Embryonic facial prominence (tissue), 1 donor: ENCODE measurements around the gene RIMBP2.

ENCODE experiments used
- DNase-seq: peaks from one replicate; pipeline ENCODE4 v3.0.0-alpha.2; 2016; ENCODE audit errors: extremely low spot score

The RIMBP2 gene

GRCh38 chr12:130569521-130569920 lies 146.6 kb downstream of the RIMBP2 start:
- no peak for DNase-seq

- no peak for DNase-seq
Observed at GRCh38 chr12:130568501-130568900, 147.6 kb downstream of the RIMBP2 start.

DNA sequence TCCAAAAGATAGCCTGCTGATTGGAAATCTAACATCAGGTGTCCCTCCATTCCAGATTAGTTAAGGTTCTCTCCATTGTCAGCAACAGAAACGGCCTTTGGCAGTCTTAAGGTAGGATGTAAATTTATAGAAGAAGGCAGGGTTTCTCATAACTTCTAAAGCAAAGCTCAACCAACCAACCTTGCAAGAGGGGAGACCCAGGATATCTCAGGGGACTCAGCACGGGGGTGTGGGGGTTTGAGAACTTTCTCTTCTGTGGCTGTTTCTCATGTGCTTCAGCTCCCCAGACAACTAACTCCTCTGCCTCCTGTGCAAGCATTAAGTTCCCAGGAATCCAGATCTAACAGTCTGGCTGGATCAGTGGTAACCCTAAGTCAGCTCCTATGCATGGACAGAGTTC lies 148.1 kb downstream of the RIMBP2 start:
- DNase-seq: no peak

DNA sequence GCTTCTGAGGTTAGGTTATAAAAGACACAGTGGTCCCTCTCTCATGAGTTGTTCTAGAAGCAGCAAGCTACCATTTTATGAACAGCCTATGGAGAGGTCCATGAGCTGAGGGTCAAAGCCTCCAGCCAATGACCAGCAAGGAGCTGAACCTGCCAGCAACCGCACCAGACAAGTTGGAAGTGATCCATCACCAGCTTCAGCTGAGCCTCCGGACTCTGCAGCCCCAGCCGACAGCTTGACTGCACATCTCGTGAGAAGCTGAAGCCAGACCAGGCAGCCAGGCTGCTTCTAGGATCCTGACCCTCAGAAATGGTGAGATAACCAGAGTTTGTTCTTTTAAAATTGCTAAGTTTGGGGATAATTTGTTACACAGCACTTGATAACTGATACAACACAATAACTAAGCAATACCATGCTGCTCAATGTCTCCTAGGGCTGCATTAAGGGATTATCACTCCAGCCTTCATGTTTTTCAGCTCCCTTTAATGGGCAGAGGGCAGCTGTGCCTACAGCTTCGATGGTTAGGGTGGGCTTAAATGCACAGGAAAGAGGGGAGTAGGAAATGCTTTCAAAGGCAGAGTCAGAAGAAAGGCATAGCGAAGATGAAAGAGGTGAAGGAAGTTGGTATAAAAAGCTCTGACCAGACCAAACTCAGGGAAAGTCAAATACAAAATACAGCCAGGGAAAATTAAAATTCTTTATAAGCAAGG lies 149.5 kb downstream of the RIMBP2 start:
- DNase-seq: no peak

DNA sequence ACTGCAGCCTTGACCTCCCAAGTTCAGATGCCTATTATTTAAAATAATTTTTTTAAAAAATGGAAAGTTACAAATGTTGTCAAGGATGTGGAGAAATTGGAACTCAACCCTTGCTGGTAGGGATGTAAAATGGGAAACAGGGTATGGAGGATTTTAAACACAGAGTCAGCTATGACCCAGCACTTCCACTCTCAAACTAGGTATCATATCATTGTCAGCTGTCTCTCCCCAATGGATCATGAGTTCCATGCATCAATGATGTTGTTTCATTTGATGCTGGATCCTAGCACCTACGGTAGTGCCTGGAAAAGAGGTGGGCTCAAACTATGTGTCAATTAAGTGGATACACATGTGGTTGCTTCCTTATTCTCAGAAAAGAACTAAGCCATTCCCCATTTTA lies 150.9 kb downstream of the RIMBP2 start:
- no peak for DNase-seq

DNA sequence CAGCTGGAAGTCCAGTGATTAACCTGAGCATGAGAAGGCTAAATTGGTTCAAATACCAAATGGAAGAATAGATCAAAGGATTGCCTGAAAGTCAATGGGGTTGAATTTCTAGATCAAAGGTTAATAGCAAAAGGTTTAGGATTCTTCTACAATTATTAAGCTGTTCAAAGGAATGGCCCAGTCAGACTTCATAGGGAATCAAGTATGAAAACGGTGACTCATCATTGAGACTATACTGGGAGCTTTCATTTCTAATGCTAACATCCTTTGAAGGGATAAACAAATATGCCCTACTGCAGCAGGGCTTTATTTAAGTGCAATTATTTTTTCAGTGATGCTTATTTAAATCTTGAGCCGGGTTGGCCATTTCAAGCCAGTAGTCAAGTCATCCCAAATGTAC lies 152.8 kb downstream of the RIMBP2 start:
- DNase-seq: no peak

DNA sequence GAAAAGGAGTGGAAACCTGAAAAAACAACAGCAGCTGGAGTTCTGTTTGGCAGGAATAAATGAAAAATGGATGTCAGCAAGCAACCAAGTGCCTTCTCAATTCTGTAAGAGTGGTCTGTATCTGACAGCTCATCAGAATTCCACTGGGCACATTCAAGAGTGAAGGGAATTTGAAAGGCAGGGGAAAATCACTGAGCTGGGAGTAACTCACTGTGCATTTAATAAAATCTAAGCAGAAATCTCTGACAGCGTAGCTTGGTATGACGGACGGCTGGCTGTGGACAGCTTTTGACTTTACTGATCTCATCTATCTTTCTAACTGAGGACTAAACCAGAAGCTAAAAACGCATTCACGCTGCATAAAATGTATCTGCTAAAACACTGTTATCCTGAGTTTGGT lies 153.4 kb downstream of the RIMBP2 start:
- no peak for DNase-seq

- no peak for DNase-seq
Observed at GRCh38 chr12:130560321-130560720, 155.8 kb downstream of the RIMBP2 start.

- no peak for DNase-seq
Observed at GRCh38 chr12:130559806-130560205, 156.3 kb downstream of the RIMBP2 start.

- no peak for DNase-seq
Observed at GRCh38 chr12:130557886-130558765, 158.0 kb downstream of the RIMBP2 start.

- no peak for DNase-seq
Observed at GRCh38 chr12:130557201-130557600, 158.9 kb downstream of the RIMBP2 start.

DNA sequence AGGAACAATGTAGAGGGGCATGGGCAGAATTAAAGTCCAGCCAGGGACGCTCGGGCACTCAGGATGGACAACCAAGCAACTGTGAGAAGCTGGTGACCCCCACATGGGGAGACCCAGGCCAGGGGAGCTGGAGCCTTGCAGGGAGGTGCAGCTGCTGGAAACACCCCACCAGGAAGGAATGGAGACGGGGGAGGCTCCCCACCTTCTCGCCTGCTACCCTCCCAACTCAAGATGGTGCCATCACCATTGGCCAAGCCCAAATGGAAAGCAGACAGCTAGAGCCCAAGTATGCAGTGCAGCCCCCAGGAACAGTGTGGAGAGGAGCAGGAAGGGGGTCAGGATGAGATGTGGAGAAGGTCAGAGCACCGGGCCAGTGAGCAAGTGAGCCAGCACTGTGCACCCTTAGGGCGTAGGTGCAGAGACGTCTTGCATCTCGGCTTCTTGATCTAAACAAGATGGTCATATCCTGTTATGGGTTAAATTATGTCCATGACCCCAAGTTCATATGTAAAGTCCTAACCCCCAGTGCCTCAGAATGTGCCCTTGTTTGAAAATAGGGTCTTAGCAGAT lies 159.5 kb downstream of the RIMBP2 start:
- no peak for DNase-seq

DNA sequence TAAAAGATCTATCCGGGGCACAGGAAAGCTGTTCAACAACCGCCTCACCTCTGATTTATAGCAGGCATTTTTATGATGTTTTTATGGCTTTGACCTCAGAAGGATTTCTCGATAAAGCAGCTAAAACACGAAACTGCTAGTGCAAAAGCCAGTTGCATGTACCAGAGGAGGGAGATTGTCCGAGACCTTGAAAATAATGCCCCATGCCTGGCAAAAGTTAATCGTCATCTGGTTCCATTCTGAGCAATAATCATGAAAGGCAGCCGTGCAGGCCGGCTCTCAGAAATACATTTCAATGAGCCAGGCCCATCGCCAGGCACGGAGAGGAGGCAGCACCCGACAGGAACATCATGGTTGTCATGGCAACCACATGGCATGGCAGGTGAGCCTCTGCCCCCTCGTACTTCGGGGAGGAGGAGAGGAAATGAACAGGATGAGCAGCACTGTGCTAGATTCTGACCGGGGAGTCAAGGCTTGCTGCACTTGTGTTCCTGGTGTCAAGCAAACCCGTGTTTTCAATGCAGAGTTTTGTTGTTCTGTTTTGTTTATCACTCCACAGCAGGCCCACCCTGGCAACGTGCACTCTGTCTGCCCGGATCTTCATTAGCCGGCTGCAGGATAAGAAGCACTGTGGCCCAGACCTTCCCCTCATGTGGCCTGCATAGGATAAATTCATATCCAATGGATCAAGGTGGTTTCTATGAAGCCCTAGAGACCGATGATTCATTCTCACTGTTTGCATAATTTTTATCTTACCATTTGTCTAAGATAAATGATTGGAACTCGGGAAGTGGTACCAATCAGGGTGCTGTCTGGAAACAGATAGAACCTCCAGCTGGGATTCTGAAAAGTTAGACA lies 160.2 kb downstream of the RIMBP2 start:
- DNase-seq: no peak

DNA sequence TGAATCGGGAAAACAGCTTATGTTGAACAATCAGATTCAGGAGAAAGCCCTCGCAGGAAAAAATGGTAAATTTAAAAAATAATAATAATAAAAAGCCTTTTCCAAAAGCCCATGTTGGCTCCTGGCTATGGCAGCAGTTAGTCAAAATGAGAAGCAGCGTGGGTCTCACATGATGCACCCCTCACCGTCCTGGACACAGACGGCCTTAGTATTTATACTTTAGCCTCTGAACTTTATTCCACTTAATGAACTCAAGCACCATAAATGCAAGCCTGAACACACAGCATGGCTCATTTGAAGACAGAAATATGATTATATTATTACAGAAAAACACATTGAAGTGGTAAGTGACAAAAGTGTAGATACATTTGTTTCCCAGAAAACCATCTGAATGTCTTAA lies 160.9 kb downstream of the RIMBP2 start:
- no peak for DNase-seq

DNA sequence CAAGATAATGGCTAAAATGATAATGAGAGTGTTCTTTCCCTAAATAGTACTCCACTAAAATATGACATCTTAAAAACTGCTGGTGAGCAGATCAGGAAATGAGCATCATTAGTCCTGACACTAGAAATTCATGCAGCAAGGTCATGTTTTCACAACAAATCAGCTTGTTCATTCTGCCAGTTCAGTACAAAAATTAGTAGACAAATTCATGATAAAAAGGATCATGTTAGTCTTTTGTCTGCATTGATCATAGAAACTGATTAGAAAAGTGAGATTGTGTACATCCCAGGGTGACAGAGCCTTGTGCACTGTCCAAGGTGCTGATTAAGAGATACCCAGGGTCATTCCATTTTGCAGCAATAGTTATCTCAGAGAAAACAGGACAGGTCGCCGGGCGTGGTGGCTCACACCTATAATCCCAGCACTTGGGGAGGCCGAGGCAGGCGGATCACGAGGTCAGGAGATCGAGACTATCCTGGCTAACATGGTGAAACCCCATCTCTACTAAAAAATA lies 163.6 kb downstream of the RIMBP2 start:
- DNase-seq: no peak

DNA sequence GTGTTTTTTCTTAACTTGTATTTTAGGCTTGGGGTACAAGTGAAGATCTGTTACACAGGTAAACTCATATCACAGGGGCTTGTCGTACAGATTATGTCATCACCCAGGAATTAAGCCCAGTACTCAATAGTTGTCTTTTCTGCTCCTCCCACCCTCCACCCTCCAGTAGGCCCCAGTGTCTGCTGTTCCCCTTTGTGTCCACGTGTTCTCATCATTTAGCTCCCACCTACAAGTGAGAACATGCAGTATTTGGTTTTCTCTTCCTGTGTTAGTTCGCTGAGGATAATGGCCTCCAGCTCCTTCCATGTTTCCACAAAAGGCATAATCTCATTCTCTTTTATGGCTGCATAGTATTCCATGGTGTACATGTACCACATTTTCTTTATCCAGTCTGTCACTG lies 166.7 kb downstream of the RIMBP2 start:
- no peak for DNase-seq

DNA sequence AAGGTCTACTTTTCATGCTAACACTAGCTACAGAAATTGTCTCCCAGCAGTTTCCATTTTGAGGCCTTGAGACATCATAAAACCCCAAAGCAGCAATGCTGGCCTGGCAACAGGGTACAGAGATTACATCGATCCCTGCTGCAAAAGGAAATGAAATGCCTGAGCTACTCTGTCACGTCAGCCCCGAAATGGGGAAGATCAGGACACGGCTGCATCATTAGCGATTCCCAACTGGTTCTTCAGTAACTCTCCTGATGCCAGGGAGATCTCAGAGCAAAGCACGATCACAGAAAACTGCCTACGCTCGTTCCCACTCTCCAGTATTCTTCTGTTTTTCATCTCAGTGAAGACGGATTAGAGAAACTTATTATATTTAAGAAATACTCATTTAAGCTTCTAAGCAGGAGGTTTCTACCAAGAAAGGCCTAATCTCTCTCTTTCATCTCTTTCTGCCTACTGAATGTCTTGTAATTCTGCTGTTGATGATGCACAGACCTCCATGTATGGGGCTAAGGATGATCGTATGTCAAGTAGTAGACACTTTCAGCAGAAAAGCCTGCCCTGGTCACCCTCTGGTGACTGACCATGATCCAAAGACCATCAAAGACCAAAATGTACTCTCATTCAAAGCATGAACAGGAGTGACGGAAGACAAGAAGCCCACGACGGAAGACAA lies 168.5 kb downstream of the RIMBP2 start:
- DNase-seq: no peak

- DNase-seq: no peak
Observed at GRCh38 chr12:130546494-130546893, 169.6 kb downstream of the RIMBP2 start.

GRCh38 chr12:130545475-130545874 lies 170.6 kb downstream of the RIMBP2 start:
- no peak for DNase-seq

- DNase-seq: no peak
Observed at GRCh38 chr12:130540376-130540775, 175.7 kb downstream of the RIMBP2 start.
